ENCODE data around the gene AP1B1.
"Not testable (repeated sequence)": the region's sequence is repeated elsewhere in the genome, so short reads cannot be mapped to it uniquely, and the experiment has no call there.

AP1B1 gene

DNA sequence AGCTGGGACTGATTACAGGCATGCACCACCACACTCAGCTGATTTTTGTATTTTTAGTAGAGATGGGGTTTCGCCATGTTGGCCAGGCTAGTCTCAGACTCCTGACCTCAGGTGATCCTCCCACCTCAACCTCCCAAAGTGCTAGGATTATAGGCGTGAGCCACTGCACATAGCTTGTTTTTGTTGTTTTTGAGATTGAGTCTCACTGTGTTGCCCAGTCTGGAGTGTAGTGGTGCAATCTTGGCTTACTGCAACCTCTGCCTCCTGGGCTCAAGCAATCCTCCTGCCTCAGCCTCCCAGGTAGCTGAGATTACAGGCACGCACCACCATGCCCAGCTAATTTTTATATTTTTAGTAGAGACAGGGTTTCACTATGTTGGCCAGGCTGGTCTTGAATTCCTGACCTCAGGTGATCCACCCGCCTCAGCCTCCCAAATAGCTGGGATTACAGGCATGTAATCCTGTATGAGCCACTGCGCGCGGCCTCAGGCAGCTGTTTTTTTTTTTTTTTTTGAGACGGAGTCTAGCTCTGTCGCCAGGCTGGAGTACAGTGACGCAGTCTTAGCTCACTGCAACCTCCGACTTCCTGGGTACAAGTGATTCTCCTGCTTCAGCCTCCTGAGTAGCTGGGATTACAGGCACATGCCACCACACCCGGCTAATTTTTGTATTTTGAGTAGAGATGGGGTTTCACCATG is 31.0 kb downstream of the AP1B1 start:
- H3K9me3 Mint-ChIP-seq; H3K4me1 Mint-ChIP-seq; ATAC-seq (replicated peaks; ENCODE audit: extremely low read depth, poor library complexity, severe bottlenecking); H3K27me3 Mint-ChIP-seq; H3K27ac Mint-ChIP-seq (ENCODE audit: low read depth); DNase-seq (ENCODE audit: low spot score in 2 of 2); H3K4me3 Mint-ChIP-seq: not testable (repeated sequence)
- H3K36me3 Mint-ChIP-seq (ENCODE audit: insufficient read depth): peaks cover 54% of the 10 kb centered on the region

DNA sequence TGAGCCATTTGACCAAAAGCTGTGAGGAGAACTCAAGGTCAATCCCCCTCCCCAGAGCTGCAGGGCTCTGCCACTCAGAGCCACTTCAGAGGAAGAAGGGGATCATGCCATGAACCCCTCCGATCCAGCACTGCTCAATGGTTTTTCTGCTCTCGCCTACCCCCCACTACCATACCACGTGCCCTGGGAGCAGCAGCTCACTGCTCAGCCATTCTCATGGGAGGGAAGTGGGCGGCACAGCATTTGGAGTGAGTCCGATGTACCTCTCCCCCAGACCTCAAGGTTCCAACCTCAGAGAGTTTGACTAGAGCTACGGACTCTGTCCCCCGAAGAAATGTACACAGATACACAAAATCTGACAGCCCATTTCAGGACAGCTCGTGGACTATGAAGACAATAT is 34.5 kb downstream of the AP1B1 start:
- no peaks in the 10 kb centered on the region for H3K4me1 Mint-ChIP-seq
- no peak overlapping the region for H3K27ac Mint-ChIP-seq (ENCODE audit: low read depth)
- DNase-seq (ENCODE audit: low spot score in 2 of 2) (no peak), ATAC-seq (replicated peaks; ENCODE audit: extremely low read depth, poor library complexity, severe bottlenecking) (no peak)
- no peaks in the 10 kb centered on the region for H3K9me3 Mint-ChIP-seq
- H3K36me3 Mint-ChIP-seq (ENCODE audit: insufficient read depth): peaks cover 49% of the 10 kb centered on the region
- no peak overlapping the region for H3K4me3 Mint-ChIP-seq
- no peaks in the 10 kb centered on the region for H3K27me3 Mint-ChIP-seq

DNA sequence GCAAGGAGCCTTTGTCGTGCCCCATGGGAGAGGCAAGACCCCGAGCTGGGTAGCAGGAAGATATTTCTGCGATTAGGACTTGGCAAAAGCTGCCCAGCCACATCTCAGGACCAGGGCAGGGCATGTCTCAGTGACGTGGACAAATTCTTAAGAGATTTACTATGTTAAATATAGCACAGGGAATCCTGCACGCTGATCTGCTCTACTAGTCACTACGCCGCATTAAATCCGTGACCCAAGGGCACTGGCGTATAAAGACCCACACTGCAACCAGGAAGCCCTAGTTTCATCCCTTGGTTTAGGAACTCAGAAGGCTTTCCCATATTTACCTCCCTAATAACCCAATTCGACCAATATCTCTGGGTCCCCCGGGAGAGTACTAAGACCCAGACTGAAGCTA is 35.1 kb downstream of the AP1B1 start:
- no peaks in the 10 kb centered on the region for H3K4me1 Mint-ChIP-seq
- no peaks in the 10 kb centered on the region for H3K27me3 Mint-ChIP-seq
- ATAC-seq (replicated peaks; ENCODE audit: extremely low read depth, poor library complexity, severe bottlenecking): no peak
- no peak overlapping the region for H3K27ac Mint-ChIP-seq (ENCODE audit: low read depth)
- no peaks in the 10 kb centered on the region for H3K9me3 Mint-ChIP-seq
- no peak for DNase-seq (ENCODE audit: low spot score in 2 of 2)
- H3K36me3 Mint-ChIP-seq (ENCODE audit: insufficient read depth): peaks cover 49% of the 10 kb centered on the region
- no peak overlapping the region for H3K4me3 Mint-ChIP-seq

DNA sequence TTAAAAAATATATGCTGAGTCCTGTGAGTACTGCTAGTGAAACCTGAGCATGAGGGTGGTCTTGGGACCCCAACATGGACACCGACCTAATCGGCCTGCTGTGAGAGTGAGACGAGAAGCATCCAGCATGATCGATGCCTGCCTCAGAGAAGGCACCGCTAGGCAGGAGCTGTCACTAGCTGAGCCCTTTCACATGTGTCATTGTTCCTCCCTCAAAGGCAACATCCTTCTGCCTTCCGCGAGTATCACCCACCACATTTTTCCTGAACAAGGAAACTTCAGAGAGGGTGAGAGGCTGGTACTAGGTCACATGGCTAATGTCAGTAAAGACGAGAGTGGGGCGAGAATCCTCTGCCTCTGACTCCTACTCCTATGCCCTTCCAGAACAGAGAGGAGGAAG is 35.6 kb downstream of the AP1B1 start:
- Mint-ChIP-seq H3K4me1 (no peaks in the 10 kb centered on the region), H3K9me3 (no peaks in the 10 kb centered on the region), H3K4me3 (no peak overlapping the region), H3K27ac (ENCODE audit: low read depth) (no peak overlapping the region), H3K36me3 (ENCODE audit: insufficient read depth) (peaks cover 47% of the 10 kb centered on the region), H3K27me3 (no peaks in the 10 kb centered on the region)
- DNase-seq (ENCODE audit: low spot score in 2 of 2) (no peak), ATAC-seq (replicated peaks; ENCODE audit: extremely low read depth, poor library complexity, severe bottlenecking) (no peak)

DNA sequence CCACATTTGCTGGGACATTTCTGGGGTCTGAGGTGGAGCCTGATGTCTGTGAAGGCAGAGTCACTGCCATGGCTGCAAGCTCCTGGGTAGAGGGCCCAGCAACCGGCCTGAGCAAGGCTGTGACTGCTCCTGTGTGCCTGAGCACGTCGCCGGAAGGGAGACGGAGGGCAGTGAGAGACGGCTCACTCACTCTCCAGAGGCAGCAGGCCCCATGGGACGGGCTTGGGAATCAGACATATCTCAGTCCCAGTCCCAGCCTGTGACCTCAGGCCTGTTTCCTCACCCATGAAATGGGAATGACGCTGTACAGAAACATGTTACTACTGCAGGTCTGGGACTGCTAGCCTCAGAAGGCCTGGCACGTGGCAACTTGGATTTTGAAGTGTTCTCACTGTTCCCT is 36.5 kb downstream of the AP1B1 start:
- Mint-ChIP-seq H3K36me3 (ENCODE audit: insufficient read depth) (peaks cover 48% of the 10 kb centered on the region), H3K4me3 (no peak overlapping the region), H3K27me3 (no peaks in the 10 kb centered on the region), H3K4me1 (no peaks in the 10 kb centered on the region), H3K27ac (ENCODE audit: low read depth) (peak overlapping the region; percentile 51), H3K9me3 (no peaks in the 10 kb centered on the region)
- no peak for ATAC-seq (replicated peaks; ENCODE audit: extremely low read depth, poor library complexity, severe bottlenecking)
- no peak for DNase-seq (ENCODE audit: low spot score in 2 of 2)

DNA sequence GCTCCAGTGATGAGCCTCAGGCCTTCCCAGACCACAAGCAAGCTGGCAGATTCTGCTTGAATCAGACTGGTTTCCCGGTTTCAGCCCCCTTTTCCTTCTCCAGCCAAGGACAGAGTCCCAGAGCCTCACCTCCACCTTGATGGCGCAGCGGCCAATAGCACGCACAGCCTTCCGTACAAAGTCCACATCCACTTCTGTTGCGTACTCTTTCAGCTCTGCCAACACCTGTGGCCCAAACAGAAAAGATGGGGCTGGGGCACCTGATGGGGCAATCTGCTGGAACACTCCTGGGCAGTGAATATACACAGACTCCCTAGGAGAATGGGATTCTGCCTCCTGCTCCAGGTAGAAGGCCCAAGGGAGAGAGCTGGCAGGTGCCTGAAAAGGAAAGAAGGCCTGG is 37.3 kb downstream of the AP1B1 start:
- no peak overlapping the region for H3K27ac Mint-ChIP-seq (ENCODE audit: low read depth)
- no peak for ATAC-seq (replicated peaks; ENCODE audit: extremely low read depth, poor library complexity, severe bottlenecking)
- H3K9me3 Mint-ChIP-seq: no peaks in the 10 kb centered on the region
- no peaks in the 10 kb centered on the region for H3K27me3 Mint-ChIP-seq
- no peak overlapping the region for H3K4me3 Mint-ChIP-seq
- H3K4me1 Mint-ChIP-seq: no peaks in the 10 kb centered on the region
- DNase-seq (ENCODE audit: low spot score in 2 of 2): no peak
- H3K36me3 Mint-ChIP-seq (ENCODE audit: insufficient read depth): peaks cover 51% of the 10 kb centered on the region

DNA sequence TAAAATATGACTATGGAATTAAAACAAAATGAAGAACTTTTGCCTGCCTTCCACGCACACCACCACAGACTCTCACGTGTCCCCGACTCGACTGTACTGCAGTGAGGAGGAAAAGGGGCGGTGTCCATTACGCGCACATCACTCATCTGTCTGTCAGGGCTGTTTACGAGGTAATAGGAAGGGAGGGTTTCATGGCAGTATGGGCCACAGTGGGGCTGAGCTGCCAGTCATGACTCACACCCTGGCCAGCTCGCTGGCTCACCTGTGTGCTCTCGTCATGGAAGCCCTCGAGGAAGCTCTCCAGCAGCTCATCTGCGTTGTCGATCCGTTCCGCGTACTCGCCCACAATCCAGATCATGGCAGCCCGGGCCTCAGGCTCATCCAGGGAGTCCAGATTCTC is 39.4 kb downstream of the AP1B1 start:
- no peak overlapping the region for H3K4me3 Mint-ChIP-seq
- H3K36me3 Mint-ChIP-seq (ENCODE audit: insufficient read depth): peaks cover 44% of the 10 kb centered on the region
- no peaks in the 10 kb centered on the region for H3K9me3 Mint-ChIP-seq
- no peak overlapping the region for H3K27ac Mint-ChIP-seq (ENCODE audit: low read depth)
- no peaks in the 10 kb centered on the region for H3K4me1 Mint-ChIP-seq
- no peaks in the 10 kb centered on the region for H3K27me3 Mint-ChIP-seq
- DNase-seq (ENCODE audit: low spot score in 2 of 2) (no peak), ATAC-seq (replicated peaks; ENCODE audit: extremely low read depth, poor library complexity, severe bottlenecking) (no peak)

DNA sequence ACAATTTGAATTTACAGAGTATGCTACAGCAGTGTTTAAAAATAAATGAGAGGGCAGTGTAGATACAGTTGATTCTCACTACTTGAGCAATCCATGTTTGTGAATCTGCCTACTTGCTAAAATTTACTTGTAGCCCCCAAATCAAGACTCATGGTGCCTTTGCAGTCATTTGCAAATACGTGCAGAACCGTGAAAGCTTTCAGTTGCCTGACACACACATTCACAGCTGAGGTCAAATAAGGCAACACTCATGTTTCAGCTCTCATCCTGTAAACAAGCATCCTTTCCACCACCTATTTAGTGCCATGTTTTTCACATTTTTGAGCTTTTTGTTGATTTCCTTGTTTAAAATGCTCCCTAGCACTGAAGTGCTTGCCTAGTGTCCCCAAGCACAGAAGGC is 40.3 kb downstream of the AP1B1 start:
- DNase-seq (ENCODE audit: low spot score in 2 of 2): no peak
- Mint-ChIP-seq H3K27ac (ENCODE audit: low read depth) (no peak overlapping the region), H3K27me3 (no peaks in the 10 kb centered on the region), H3K9me3 (no peaks in the 10 kb centered on the region), H3K4me3 (no peak overlapping the region), H3K36me3 (ENCODE audit: insufficient read depth) (peaks cover 44% of the 10 kb centered on the region), H3K4me1 (no peaks in the 10 kb centered on the region)
- ATAC-seq (replicated peaks; ENCODE audit: extremely low read depth, poor library complexity, severe bottlenecking): no peak

DNA sequence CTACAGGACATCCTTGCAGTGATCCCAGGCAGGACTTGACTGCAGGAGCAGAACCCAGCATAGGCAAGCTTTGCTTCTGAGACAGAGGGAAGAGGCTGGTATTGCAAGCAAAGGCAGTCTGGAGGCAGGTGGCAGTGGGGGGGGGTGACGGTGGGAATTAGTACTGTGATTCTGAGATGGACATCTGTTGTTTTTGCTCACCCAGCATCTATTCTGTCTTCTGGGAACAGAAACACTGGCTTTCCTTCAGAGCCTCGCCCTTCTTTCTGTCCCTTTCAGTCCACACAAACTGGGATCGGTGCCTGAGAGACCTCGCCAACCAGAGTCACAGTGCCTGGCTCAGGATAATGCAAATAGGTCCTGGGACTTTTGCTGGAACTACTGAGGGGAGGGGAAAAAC is 41.7 kb downstream of the AP1B1 start:
- H3K36me3 Mint-ChIP-seq (ENCODE audit: insufficient read depth): peaks cover 42% of the 10 kb centered on the region
- no peaks in the 10 kb centered on the region for H3K9me3 Mint-ChIP-seq
- ATAC-seq (replicated peaks; ENCODE audit: extremely low read depth, poor library complexity, severe bottlenecking) (no peak), DNase-seq (ENCODE audit: low spot score in 2 of 2) (no peak)
- H3K27me3 Mint-ChIP-seq: no peaks in the 10 kb centered on the region
- no peak overlapping the region for H3K4me3 Mint-ChIP-seq
- no peaks in the 10 kb centered on the region for H3K4me1 Mint-ChIP-seq
- H3K27ac Mint-ChIP-seq (ENCODE audit: low read depth): no peak overlapping the region

DNA sequence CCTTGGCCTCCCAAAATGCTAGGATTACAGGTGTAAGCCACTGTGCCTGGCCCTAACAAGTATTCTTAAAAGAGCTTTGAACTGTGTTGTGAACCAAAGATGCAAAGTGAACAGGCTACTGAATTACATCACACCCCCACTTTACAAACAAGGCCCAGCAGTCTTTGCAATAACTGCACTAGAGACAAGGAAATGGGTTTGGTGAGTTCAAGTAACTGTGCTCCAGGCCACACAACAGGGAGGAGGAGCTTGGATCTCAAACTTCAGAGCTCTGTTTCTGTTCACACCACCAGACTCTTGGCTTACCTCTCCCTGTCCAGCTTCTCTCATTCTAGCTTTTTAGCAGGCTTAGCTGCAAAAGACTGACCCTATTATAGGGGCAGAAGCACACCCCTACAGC is 42.4 kb downstream of the AP1B1 start:
- H3K9me3 Mint-ChIP-seq: no peaks in the 10 kb centered on the region

DNA sequence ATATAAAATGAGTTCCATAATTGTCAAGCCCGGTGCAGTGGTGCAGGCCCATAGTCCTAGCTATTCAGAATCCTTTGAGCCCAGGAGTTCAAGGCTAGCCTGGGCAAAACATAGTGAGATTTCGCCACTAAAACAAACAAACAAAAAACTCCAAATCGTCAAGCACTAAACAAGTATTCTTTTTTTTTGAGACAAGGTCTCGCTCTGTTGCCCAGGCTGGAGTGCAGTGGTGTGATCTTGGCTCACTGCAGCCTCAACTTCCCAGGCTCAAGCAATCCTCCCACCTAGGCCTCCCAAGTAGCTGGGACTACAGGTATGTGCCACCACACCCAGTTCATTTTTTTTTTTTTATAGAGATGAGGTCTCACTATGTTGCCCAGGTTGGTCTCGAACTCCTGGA is 43.5 kb downstream of the AP1B1 start:
- not testable (repeated sequence) for H3K9me3 Mint-ChIP-seq; H3K4me3 Mint-ChIP-seq; ATAC-seq (replicated peaks; ENCODE audit: extremely low read depth, poor library complexity, severe bottlenecking); H3K4me1 Mint-ChIP-seq; H3K27me3 Mint-ChIP-seq; DNase-seq (ENCODE audit: low spot score in 2 of 2); H3K27ac Mint-ChIP-seq (ENCODE audit: low read depth)
- peaks cover 38% of the 10 kb centered on the region for H3K36me3 Mint-ChIP-seq (ENCODE audit: insufficient read depth)

More for the DNA sequence above, 42.4 kb downstream of the AP1B1 start:
- no peak overlapping the region for H3K4me3 Mint-ChIP-seq
- H3K4me1 Mint-ChIP-seq: no peaks in the 10 kb centered on the region
- DNase-seq (ENCODE audit: low spot score in 2 of 2) (no peak), ATAC-seq (replicated peaks; ENCODE audit: extremely low read depth, poor library complexity, severe bottlenecking) (no peak)
- no peaks in the 10 kb centered on the region for H3K27me3 Mint-ChIP-seq
- no peak overlapping the region for H3K27ac Mint-ChIP-seq (ENCODE audit: low read depth)
- H3K36me3 Mint-ChIP-seq (ENCODE audit: insufficient read depth): peaks cover 42% of the 10 kb centered on the region

DNA sequence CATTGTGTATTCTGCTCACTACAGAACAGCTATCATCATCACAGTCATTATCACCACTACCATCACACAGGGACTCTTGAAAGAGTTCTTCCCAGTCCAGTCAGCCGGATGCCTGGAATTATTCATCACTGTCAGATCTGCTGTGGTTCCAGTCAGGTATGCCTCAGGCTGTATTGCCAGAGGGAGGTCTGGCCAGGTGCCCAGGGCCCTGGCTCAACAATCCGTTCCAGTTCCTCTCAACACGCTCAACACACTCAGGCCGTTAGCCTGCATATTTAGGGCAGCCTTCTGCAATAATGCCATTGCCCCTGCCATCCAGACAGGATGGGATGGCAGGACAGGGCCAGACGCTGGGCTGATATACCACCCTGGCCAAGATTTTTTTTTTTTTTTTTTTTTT is 44.2 kb downstream of the AP1B1 start:
- H3K27me3 Mint-ChIP-seq: no peaks in the 10 kb centered on the region
- DNase-seq (ENCODE audit: low spot score in 2 of 2): no peak
- no peaks in the 10 kb centered on the region for H3K4me1 Mint-ChIP-seq
- H3K36me3 Mint-ChIP-seq (ENCODE audit: insufficient read depth): peaks cover 44% of the 10 kb centered on the region
- ATAC-seq (replicated peaks; ENCODE audit: extremely low read depth, poor library complexity, severe bottlenecking): no peak
- no peaks in the 10 kb centered on the region for H3K9me3 Mint-ChIP-seq
- no peak overlapping the region for H3K4me3 Mint-ChIP-seq
- H3K27ac Mint-ChIP-seq (ENCODE audit: low read depth): no peak overlapping the region

DNA sequence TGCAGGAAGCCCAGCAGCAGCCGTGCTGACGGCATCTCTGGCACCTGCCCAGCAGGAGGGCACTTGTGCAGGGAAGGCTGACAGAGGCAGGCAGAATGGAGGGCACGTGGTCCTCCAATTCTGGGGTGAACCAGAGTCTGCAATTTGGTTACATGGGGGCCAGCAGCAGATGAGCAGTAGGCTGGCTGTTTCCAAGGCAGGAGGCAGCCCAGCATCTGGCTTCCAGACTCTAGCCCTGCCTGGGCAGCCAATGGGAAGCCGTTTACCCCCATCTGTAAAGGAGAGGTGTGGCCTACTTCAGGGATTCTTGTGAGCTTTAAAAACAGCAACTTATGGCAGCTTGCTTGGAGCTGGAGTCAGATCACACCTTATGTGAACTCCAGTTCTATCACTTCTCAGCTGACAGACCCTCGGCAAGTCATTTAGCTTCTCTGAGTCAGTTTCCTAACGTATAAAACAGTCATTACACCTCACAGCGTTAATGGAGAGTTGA is 45.0 kb downstream of the AP1B1 start:
- H3K4me3 Mint-ChIP-seq: no peak overlapping the region
- H3K4me1 Mint-ChIP-seq: no peaks in the 10 kb centered on the region
- no peaks in the 10 kb centered on the region for H3K9me3 Mint-ChIP-seq
- H3K27me3 Mint-ChIP-seq: no peaks in the 10 kb centered on the region
- no peak for DNase-seq (ENCODE audit: low spot score in 2 of 2)
- H3K27ac Mint-ChIP-seq (ENCODE audit: low read depth): no peak overlapping the region
- peaks cover 49% of the 10 kb centered on the region for H3K36me3 Mint-ChIP-seq (ENCODE audit: insufficient read depth)
- ATAC-seq (replicated peaks; ENCODE audit: extremely low read depth, poor library complexity, severe bottlenecking): no peak

Data from central memory CD8-positive, alpha-beta T cell (primary cell).